NT2/D1 (cell line): ENCODE data around the gene SREBF1.

Experiments
- SUZ12 ChIP-seq: IDR thresholded peaks from 2 replicates; pipeline ENCODE4 v1.6.1; 2011; ENCODE audit not compliant: insufficient read length, insufficient read depth; ENCODE audit errors: extremely low read depth
- YY1 ChIP-seq: IDR thresholded peaks from 2 replicates; pipeline ENCODE4 v1.6.1; 2011; ENCODE audit not compliant: insufficient read length, insufficient read depth
- ZNF274 ChIP-seq: IDR thresholded peaks from 2 replicates; pipeline ENCODE4 v1.6.1; 2011; ENCODE audit warnings: mild to moderate bottlenecking, low read depth, low read length

DNA sequence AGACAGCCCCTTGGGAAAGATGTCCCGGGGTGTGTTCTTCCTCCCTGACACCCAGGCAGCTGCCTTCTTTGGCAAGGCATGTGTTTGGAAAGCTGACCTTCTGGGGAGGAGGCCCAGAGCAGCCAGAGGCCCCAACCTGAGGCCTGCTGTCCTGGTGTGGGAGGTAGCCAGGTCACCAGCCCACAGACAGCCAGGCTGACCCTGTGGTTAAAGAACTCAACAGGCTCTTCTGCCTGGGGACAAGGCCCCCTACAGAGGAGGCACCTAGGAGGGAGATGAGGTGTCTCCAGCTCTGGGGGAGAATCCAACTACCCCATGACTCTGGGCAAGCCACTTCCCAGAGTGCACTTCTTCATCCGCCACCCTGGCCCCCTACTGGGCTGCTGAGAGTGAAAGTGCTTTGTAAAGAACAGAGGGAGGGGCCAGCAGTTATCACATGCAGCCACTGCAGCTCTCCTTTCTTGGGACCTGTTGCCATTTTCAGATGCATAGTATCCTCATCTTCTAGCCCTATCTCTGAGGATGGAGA is 13.1 kb upstream of the SREBF1 start:
- TF ChIP-seq ZNF274: no peak
- TF ChIP-seq SUZ12: no peak
- TF ChIP-seq YY1: no peak
